ENCODE results near the gene CARMIL1.
A peak's percentile ranks its signal among the peaks of the same experiment; 100 is the strongest.

The CARMIL1 gene

DNA sequence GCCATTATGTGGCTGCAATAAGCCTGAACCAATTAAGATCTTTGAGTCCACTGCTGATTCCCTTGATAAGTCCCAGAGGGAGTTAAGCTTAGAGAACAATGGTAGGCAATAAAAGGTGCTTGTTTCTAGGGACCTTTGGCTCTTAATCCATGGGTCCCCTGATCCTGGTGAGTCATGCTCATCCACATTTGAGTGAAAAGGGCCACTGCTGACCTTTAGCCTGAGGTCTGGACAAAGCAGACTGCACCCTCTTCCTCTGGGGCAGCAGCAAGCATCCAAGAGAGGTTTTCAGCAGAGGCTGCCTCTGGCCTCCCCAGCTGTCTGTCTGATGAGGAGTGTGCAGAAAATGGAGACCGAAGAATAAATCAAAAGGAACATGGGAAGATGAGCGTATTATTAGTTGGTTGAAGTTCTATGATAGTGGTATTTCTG is 356.7 kb downstream of the CARMIL1 start:
- no peak for DNase-seq

DNA sequence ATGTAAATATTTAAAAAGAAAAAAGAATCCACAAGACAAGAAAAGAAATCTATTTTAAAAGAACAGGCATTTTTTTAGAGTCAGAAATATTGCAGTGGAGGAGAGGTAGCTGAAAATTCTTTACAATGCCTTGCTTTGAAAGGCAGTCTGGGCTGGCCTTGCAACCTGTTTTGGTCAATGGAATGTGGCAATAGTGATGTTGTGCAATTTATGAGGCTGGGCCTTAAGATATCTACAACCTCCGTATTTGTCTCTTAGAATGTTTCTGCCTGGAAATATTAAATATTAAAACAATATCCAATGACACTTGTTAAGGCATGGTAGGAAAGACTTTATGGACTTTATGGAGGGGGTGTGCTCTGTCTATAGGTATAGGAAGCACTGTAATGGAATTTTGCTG is 358.0 kb downstream of the CARMIL1 start:
- no peak for DNase-seq

DNA sequence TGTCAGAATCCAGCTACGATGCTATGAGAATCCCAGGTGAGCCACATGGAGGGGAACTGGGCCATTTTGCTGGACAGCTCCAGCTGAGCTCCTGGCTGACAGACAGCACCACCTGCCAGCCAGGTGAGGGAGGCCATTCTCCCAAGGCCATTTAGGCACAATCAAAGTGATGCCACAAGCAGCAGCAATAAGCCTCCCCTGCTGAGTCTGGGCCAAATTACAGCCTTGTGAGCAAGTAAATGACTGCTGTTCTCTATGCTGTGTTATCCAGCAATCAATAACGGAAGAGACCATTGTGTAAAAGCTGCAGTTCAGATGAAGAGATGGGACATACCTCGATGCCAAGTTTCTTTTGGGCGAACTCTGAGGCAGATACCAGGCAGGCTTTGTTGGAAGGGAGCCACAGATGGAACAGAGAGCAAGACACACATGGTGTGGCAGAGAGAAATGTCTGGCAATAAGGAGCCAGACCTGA is 358.8 kb downstream of the CARMIL1 start:
- no peak for DNase-seq

DNA sequence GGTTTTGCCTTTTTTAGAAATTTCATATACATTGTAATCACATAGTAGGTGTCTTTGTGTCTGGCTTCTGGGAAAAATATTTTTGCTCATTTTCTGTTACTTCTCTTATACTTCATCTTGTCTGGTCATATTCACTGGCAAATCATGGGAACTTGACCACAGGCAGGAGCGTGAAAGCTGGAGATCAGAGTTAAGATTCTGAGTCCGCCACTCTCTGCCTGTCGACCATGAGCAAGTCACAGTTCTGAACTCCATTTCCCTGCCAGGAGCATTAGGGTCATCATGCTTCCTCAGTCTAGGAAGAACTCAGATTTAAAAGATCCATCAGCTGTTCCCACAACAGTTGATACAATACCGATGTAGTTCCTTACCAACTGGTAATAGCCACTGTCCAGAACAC is 360.5 kb downstream of the CARMIL1 start:
- DNase-seq = no peak

DNA sequence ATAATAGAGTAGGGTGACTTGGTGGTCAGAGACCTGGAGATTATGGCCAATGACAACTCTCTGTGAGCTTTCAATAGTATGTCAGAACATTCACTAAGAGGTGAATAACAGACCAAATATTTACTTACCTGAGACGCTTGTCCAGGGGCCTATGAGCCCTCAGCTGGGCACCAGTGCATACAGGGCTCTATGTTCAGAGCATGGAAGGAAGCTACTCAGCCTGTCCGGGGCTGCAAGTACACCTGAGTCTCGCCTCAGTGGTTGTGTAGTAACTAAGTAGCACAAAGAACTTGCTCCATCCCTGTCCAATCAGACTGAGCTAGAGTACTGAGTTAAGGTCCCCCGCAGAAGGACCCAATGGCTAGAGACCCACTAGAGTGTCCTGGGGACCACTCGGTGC is 361.3 kb downstream of the CARMIL1 start:
- DNase-seq = no peak

DNA sequence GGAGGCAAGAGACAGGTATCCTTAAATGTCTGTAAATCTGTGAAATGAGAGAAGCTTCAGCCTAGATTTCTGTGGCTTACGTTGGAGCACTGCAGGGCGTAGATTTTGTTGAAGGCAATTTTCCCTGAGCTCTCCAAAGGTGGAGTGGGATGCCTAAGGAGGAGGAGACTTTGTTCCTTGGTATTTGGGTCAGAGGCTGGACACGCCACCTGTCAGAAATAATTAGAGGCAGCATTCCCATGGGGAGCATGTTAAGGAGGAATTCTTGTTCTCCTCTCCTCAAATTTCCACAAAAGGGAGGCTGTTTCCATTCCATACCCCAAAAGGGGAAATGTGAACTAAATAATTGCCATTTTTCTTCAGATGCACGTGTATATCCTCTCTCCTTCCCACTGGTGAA is 361.7 kb downstream of the CARMIL1 start:
- DNase-seq = no peak

DNA sequence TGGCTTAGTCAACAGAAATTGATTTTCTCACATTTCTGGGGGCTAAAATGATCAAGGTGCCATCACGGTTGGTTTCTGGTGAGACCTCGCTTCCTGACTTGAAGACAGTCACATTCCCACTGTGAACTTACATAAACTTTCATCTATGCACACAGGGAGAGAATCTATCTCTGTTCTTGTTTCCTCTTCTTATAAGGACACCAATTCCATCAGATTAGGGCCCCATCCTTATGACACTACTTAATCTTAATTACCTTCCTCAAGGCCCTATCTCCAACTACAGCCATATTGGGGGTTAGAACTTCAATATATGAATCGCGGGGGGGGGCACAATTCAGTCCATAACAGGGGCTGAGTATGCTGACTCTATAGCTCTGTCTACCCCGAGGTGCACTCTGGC is 362.2 kb downstream of the CARMIL1 start:
- no peak for DNase-seq

DNA sequence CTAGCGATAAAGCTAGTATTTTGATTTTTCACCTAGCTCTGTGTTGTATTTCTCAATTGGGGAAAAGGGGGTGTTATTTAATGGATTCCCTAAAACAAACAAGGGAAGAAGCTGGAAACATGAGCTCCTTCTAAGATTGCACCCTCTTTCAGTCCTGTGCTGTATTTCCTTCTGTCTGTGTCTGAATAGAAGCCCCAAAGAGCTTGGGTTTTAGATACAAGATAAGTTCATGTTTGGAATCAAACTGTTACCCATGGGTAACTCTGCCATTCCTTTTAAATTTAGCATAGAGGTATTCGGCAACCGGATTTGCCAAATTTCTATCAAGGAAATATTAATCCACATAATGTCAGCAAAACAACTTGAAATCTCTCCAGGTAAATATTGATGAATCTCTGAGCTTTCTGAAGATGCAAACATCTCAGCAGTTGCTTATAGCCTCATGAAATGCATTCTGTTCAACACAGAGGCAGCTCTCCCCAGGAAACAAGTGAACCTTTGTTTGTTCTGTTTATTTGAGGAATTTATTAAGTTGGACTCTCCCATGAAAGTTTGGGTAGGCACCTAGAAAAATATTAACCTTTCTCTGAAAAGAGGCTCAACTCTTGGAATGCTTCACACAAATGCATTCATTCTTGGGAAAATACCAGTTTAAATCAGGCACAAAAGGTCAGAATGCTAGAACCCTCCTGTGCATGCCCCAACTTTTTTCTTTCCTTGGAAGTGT is 362.9 kb downstream of the CARMIL1 start:
- no peak for DNase-seq

DNA sequence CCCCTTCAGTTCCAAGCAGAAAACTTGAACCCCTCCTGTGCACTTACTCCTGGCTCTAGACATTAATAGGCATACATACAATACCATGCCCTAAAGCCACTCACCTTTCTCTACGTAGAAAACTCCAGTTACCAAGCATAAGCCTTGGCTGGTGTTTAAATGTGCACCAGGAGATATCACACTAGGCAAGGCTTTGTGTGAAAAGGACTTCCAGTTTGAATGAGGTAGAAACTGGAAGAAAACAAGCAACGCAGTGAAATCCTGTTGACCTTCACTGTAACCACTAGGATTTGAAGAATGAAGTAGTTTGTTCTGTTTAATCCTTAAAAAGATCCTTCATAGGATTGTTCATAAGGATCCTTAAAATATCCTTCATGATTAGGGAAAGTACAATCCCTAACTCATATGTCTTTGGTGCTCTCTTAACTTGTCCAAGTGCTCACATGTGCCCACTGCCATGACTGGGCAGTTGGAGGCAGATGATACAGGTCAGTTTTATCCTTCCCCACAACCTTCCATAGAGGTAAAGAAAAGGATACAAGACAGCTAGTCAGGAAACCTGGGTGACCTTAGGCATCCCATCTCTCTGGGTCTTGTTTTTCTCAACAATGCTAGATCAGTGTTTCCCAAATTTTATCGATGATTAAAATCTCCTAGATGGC is 363.6 kb downstream of the CARMIL1 start:
- no peak for DNase-seq

DNA sequence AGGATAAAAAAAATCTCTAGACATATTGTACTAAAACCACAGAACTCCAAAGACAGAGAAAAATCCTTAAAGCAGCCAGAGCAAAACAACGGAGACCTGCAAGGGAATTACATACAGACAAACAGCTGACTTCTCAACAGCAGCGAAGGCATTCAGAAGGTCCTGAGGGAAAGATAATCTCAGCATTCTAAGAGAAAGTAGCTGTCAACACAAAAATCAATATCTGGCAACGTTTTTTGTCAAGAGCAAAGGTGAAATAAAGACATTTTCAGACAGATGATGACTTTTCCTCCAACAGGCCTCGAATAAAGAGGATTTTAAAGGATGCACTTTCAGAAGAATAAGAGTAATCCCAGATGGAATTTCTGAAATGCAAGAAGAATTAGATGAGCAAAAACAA is 366.7 kb downstream of the CARMIL1 start:
- no peak for DNase-seq

DNA sequence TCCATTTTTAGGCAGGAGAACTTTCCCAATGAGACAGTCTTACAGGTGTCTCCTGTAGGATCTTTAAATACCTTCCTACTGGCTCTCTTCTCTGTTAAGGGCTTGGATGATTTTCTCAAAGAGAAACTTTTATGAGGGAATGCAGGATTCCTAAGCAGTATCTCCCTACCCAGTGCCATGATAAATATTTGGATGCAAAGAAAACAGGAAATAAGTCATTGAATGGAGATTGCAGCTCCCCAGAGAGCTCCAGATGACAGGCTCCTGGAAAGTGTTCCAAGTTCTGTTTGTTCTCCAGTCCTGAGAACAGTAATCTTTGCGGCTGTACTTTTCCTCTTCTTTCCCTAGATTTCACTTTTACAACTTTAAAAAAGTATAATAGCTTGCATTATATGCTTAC is 370.4 kb downstream of the CARMIL1 start:
- no peak for DNase-seq

DNA sequence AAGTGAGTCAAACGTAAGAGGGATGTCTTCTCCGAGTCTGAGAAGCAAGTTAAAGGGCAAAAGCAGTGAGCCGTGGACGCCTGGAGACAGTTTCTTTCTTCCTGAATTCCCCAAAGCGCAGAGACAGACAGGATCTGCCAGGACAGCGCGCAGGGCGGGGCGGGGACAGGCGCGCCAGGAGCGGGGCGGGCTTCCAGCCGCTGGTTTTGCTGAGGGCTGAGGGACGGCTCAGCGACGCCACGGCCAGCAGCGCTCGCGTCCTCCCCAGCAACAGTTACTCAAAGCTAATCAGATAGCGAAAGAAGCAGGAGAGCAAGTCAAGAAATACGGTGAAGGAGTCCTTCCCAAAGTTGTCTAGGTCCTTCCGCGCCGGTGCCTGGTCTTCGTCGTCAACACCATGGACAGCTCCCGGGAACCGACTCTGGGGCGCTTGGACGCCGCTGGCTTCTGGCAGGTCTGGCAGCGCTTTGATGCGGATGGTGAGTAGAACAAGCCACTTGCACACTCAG is 372.9 kb downstream of the CARMIL1 start, which contains the start of gene SCGN:
SCGN (plus strand) TSS at position 209 of the 509 bp plus-strand sequence; CDS start at position 398, 189 bp downstream.
- peak; percentile 41 to 63 for DNase-seq

DNA sequence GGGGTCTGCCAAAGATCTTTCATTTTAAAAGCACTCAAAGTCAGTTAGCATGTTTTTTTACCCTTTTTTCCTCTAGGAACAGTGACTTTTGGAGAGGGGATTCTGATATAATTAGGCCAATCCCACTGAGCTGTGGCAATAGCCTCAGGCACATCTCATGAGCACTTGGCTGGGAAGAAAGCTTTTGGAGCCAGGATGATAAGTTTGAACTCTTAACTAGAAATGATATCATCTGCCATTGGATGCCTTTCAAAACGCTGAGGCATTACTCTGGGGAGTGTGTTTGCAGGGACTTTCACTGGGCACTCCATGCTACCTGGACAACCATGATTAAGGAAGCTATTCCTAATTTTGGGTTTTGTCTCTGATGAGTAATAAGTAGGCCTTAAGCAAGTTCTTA is 376.5 kb downstream of the CARMIL1 start:
- DNase-seq = no peak

DNA sequence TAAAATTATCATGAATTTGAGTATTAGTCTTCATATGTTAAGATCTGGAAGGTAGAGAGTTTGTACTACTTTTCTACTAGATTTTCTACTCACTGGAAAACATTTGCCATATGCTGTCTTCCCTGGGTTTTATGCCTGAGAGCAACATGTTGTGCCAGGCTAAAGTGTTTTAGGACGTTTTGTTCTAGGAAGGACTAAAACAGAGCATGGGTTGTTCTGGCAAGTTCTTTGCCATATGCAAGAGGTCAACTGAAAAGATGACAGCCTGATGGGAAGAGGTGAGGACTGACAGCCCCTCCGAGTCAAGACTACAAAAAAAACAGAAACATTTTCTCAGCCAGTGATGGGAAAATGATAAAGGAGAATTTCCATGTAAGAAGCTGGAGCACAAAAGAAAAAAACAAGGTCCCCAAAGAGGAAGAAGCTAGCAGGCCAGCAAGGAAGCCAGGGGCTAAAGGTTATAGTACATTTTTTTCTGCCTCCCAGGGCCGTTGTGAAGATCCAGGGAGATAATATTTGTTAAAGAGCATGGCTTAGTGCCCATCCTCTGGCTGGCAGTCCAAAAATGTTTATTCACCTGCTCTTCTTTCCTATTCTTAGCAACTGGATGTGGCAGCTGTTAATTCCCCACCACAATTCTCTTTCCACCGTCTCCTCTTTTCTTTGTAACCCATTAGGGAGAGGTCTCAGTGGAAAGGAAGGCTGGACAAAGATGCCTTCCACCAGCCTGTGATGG is 380.6 kb downstream of the CARMIL1 start:
- no peak for DNase-seq

DNA sequence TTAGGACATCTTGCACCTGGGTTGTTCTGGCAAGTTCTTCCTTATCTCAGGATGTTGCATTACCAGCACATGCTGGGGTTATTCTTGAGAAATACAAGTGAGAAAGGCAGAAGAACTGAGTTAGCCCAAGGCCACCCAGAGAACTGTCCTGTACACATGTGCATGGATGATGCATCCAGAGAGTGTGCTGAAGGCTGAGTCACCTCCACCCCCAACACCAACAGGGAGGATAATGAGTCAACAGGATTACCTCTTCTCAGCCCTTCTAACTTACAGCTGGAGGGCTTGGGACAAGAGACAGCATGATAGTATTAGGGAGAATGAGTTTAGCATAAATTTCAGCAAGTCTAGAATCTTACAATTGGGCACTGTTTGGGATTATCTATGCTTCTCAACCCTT is 381.3 kb downstream of the CARMIL1 start:
- peak; percentile 20 to 26 for DNase-seq

DNA sequence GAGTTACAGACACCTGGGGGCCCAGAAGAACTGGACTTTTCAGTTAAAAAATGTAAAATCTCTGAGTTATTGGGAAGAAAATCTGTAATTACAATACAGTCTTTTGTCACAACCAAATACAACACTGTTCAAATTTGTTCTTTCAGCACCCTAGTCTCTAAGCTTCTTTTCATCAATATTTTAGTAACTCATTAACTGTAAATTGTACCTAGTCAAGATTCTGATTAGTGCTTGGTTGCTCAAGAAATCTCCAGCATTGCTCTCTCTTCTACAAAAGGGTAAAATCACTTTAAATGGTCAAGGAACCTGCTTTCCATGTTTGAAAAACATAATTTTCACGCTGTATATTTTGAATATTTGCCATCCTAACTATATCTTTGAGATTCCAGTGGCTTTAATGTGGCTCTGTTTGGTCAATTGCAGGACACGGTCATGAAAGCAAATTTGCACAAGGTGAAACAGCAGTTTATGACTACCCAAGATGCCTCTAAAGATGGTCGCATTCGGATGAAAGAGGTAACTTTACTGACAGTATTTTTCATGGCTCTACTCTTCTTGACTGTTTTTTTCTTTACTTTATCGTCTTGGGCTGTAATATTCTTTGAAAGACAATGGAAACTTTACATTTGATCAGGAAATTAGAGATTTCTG is 382.1 kb downstream of the CARMIL1 start:
- DNase-seq = no peak

DNA sequence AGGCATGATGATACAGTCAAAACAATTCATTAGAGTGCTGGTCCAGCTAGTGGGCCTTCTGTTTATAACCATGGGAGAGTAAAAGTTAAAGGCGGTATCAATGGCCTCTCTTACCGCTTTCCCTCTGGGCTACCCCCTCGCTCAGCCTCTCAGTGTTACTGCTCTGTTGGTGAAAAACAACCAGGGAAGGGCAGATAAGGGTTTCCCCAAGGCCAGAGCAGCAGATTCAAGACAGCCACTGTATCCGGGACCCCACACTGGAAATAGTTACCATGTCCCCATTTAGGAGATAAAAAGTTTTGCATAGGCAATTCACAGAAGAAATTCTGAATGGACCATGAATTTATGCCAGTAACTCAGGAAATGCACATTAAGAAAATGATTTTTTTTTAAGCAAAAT is 386.3 kb downstream of the CARMIL1 start:
- DNase-seq = no peak

DNA sequence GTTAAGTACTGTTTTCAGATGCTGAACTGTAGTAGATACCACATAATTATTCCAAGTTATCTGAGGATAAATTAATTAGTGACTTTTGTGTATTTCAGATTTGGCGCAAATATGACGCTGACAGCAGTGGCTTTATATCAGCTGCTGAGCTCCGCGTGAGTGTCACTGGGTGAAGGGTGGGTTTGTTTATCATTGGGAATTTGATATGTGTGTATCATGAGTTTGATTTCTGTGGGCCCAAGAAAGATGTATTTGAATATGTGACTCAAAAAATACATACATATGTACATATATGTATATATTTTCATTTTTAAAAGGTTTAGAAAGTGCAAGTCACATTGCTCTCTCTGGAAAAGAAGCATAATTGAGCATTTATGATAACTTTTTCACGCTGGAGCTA is 390.2 kb downstream of the CARMIL1 start:
- DNase-seq = no peak

Measured in stimulated activated CD4-positive, alpha-beta T cell treated with anti-CD3 and anti-CD28 coated beads, Interleukin-2, amount 100 ng/mL, for 24 hours (primary cell).